Right cardiac atrium (tissue), 5 donors: ENCODE data around the gene CNGB1. TPM values are rescaled to one million over a fixed set of nuclear protein-coding genes. Genes with fewer than 3 reads are reported as not detected.
"Not testable (repeated sequence)": the region's sequence is repeated elsewhere in the genome, so short reads cannot be mapped to it uniquely, and the experiment has no call there.

ENCODE experiments used
- ATAC-seq, 2 donors: fragments of 200-7000 bp; cut with Tn5 transposase; one replicate each; pipeline versions ENCODE4 v1.8.0 to v1.9.1; 2020; ENCODE audit warnings: moderate library complexity in 2 of 2, mild to moderate bottlenecking in 1 of 2
- DNase-seq, 3 donors: peaks; one replicate each; pipeline ENCODE4 v3.0.0-alpha.2; 2020
- H3K27ac ChIP-seq: one replicate; pipeline ENCODE4 v1.5.1; 2013; ENCODE audit warnings: mild to moderate bottlenecking, low read length, control low read depth, moderate library complexity
- H3K27me3 ChIP-seq: one replicate; pipeline ENCODE4 v1.6.1; 2013; ENCODE audit not compliant: control insufficient read depth, insufficient read depth
- H3K4me1 ChIP-seq: one replicate; pipeline ENCODE4 v1.6.1; 2013; ENCODE audit warnings: low read length; ENCODE audit not compliant: control insufficient read depth, insufficient read depth
- H3K4me3 ChIP-seq: one replicate; pipeline ENCODE4 v1.5.1; 2013; ENCODE audit warnings: low read length, control low read depth
- H3K9me3 ChIP-seq: one replicate; pipeline ENCODE4 v1.6.1; 2013; ENCODE audit warnings: low read length; ENCODE audit not compliant: control insufficient read depth
- WGBS: extraction: QIAGEN DNeasy Blood & Tissue Kit; methylation state at CpG from one replicate; pipeline ENCODE4 v1.1.7; 2013; 5-methylcytosine and 5-hydroxymethylcytosine counted together
- intact Hi-C, 4 donors: fragments of 100-400 bp; cut with DNase I; formaldehyde crosslinking; loops; one replicate each; pipeline versions ENCODE4 v1.11.0 to v1.14.0; 2022 to 2023
- polyA plus RNA-seq: library from polyadenylated mRNA; stranded (reverse); fragments of 200-250 nt; gene quantifications from one replicate; pipeline ENCODE4 v1.2.3, GENCODE V29; 2013
- total RNA-seq, 4 donors: library from RNA; stranded (reverse); fragmentation: NEBNext Ultra II Directional; extraction: Animal tissue kit (Norgen Biotek cat#: 25700); gene quantifications; one replicate each; pipeline ENCODE4 v1.2.1, GENCODE V29; 2021
- donor health status: healthy with polysubstance abuse.
- donor health status: DM: no; HTN: yes; CAD: no.
- donor health status: DM: no; HTN: no; CAD: no.
- donor health status: DM: no; HTN: yes; CAD: no; lungs with severe emphysema.
- donor health status: DM: yes; HTN: yes; CAD: no.

Gene CNGB1
- total and polyA plus RNA-seq, 5 donors, result not detected

- 98% methylated on average over 8 of the region's 8 CpGs for WGBS
- H3K9me3 ChIP-seq, result no peaks in the 10 kb centered on the region
- ATAC-seq (no peak), DNase-seq (peak in 1 of 3 donors; percentile 23)
- H3K4me1 ChIP-seq, result no peaks in the 10 kb centered on the region
- no peaks in the 10 kb centered on the region for H3K27me3 ChIP-seq
- H3K27ac ChIP-seq, result no peak overlapping the region
- intact Hi-C loops, result no loop called here
- H3K4me3 ChIP-seq, result no peak overlapping the region
Observed at GRCh38 chr16:57987441-57988177, 16.7 kb upstream of the CNGB1 start.

GRCh38 chr16:57986196-57986595 lies 15.3 kb upstream of the CNGB1 start:
- ATAC-seq (no peak), DNase-seq (no peak)
- no peaks in the 10 kb centered on the region for H3K4me1 ChIP-seq
- no peak overlapping the region for H3K27ac ChIP-seq
- no peaks in the 10 kb centered on the region for H3K9me3 ChIP-seq
- 67% methylated on average over 9 of the region's 9 CpGs for WGBS
- no peak overlapping the region for H3K4me3 ChIP-seq
- intact Hi-C loops, result no loop called here
- H3K27me3 ChIP-seq, result no peaks in the 10 kb centered on the region

GRCh38 chr16:57985204-57986181 lies 14.6 kb upstream of the CNGB1 start:
- intact Hi-C loops, result no loop called here
- peak overlapping the region; percentile 36 for H3K4me3 ChIP-seq
- H3K27ac ChIP-seq, result no peak overlapping the region
- DNase-seq (peak in 2 of 3 donors; percentile 65 to 72), ATAC-seq (peak; percentile 62 to 70)
- WGBS, result 15% methylated on average over 62 of the region's 62 CpGs
- no peaks in the 10 kb centered on the region for H3K27me3 ChIP-seq
- no peaks in the 10 kb centered on the region for H3K4me1 ChIP-seq
- no peaks in the 10 kb centered on the region for H3K9me3 ChIP-seq

GRCh38 chr16:57984443-57985203 lies 13.7 kb upstream of the CNGB1 start:
- Histone ChIP-seq H3K27ac (no peak overlapping the region), H3K9me3 (no peaks in the 10 kb centered on the region), H3K4me1 (no peaks in the 10 kb centered on the region), H3K4me3 (peak overlapping the region; percentile 36), H3K27me3 (no peaks in the 10 kb centered on the region)
- intact Hi-C loops, result no loop called here
- DNase-seq (peak; percentile 90 to 96 (median 95)), ATAC-seq (peak; percentile 95 to 97)
- 10% methylated on average over 64 of the region's 64 CpGs for WGBS

- WGBS, result 82% methylated on average over 5 of the region's 5 CpGs
- intact Hi-C loops, result no loop called here
- Histone ChIP-seq H3K4me3 (no peak overlapping the region), H3K27ac (no peak overlapping the region), H3K9me3 (no peaks in the 10 kb centered on the region), H3K4me1 (no peaks in the 10 kb centered on the region), H3K27me3 (no peaks in the 10 kb centered on the region)
- ATAC-seq, result no peak
- DNase-seq, result peak in 1 of 3 donors; percentile 7
Observed at GRCh38 chr16:57982385-57982784, 11.5 kb upstream of the CNGB1 start.

GRCh38 chr16:57981636-57982035 lies 10.7 kb upstream of the CNGB1 start:
- 92% methylated on average over 7 of the region's 7 CpGs for WGBS
- H3K27ac ChIP-seq, result no peak overlapping the region
- no peaks in the 10 kb centered on the region for H3K27me3 ChIP-seq
- intact Hi-C loops, result no loop called here
- ATAC-seq (no peak), DNase-seq (no peak)
- no peaks in the 10 kb centered on the region for H3K9me3 ChIP-seq
- no peak overlapping the region for H3K4me3 ChIP-seq
- H3K4me1 ChIP-seq, result peaks cover under 1% of the 10 kb centered on the region

GRCh38 chr16:57979006-57979585 lies 8.2 kb upstream of the CNGB1 start:
- H3K4me3 ChIP-seq, result no peak overlapping the region
- ATAC-seq (no peak), DNase-seq (peak in 1 of 3 donors; percentile 12)
- H3K9me3 ChIP-seq, result no peaks in the 10 kb centered on the region
- H3K27me3 ChIP-seq, result no peaks in the 10 kb centered on the region
- no peak overlapping the region for H3K27ac ChIP-seq
- WGBS, result 85% methylated on average over 11 of the region's 11 CpGs
- intact Hi-C loops, result no loop called here
- peaks cover 6% of the 10 kb centered on the region for H3K4me1 ChIP-seq

GRCh38 chr16:57978070-57978465 lies 7.1 kb upstream of the CNGB1 start:
- intact Hi-C loops, ATAC-seq: not testable (repeated sequence)

GRCh38 chr16:57977418-57978069 lies 6.6 kb upstream of the CNGB1 start:
- WGBS, result 81% methylated on average over 12 of the region's 12 CpGs
- Histone ChIP-seq H3K27me3 (no peaks in the 10 kb centered on the region), H3K4me3 (no peak overlapping the region), H3K27ac (no peak overlapping the region), H3K4me1 (peaks cover 6% of the 10 kb centered on the region), H3K9me3 (no peaks in the 10 kb centered on the region)
- intact Hi-C loops, result no loop called here
- ATAC-seq, result peak; percentile 22 to 30
- peak in 2 of 3 donors; percentile 62 to 69 for DNase-seq

More at GRCh38 chr16:57978070-57978465, 7.1 kb upstream of the CNGB1 start:
- not testable (repeated sequence) for H3K27me3 ChIP-seq, H3K27ac ChIP-seq, H3K4me3 ChIP-seq, H3K9me3 ChIP-seq, DNase-seq, H3K4me1 ChIP-seq
- 95% methylated on average over 2 of the region's 2 CpGs for WGBS

GRCh38 chr16:57976331-57976796 lies 5.4 kb upstream of the CNGB1 start:
- H3K27me3 ChIP-seq, result no peaks in the 10 kb centered on the region
- H3K4me1 ChIP-seq, result peaks cover 6% of the 10 kb centered on the region
- intact Hi-C loops, result no loop called here
- H3K9me3 ChIP-seq, result no peaks in the 10 kb centered on the region
- peak overlapping the region; percentile 30 for H3K27ac ChIP-seq
- H3K4me3 ChIP-seq, result no peak overlapping the region
- 46% methylated on average over 2 of the region's 2 CpGs for WGBS
- DNase-seq (peak in 1 of 3 donors; percentile 6), ATAC-seq (peak; percentile 84 to 89)
